HEK293 (cell line): ENCODE data around the gene OGFOD1.

Experiments
- CTCF ChIA-PET: fragments of 350-600 bp; formaldehyde crosslinking; extraction: SDS; loops from one replicate; lab custom pipeline; 2021; ENCODE audit warnings: antibody characterized with exemption; lab: Yijun Ruan, JAX
- POLR2A ChIA-PET: fragments of 300-600 bp; formaldehyde crosslinking; extraction: SDS; loops from one replicate; lab custom pipeline; 2020; ENCODE audit warnings: antibody characterized with exemption, inconsistent platforms; lab: Yijun Ruan, JAX
- H3K27ac ChIP-seq: fragments of 200-500 bp; sonication (Bioruptor generic); 2 replicates; pipeline ENCODE4 v1.5.1; 2014; ENCODE audit warnings: low read depth, low read length, control low read depth, inconsistent platforms; ENCODE audit errors: extremely low read depth
- H3K36me3 ChIP-seq, 2 experiments: fragments of 200-500 bp in 1 of 2; sonication (Bioruptor generic) in 1 of 2; 1 replicate in 1 of 2; 2 replicates in 1 of 2; pipeline ENCODE4 v1.5.1; 2014 to 2017; ENCODE audit warnings: inconsistent platforms in 2 of 2, low read length in 2 of 2; ENCODE audit not compliant: control insufficient read depth in 2 of 2, insufficient read depth in 1 of 2
- H3K4me1 ChIP-seq: fragments of 200-500 bp; sonication (Bioruptor generic); 2 replicates; pipeline ENCODE4 v1.5.1; 2014; ENCODE audit warnings: mild to moderate bottlenecking, low read length, inconsistent platforms; ENCODE audit not compliant: control insufficient read depth, insufficient read depth
- H3K4me3 ChIP-seq: 2 replicates; pipeline ENCODE4 v1.5.1; 2011; ENCODE audit warnings: low read depth, mild to moderate bottlenecking, control low read depth, low read length, moderate library complexity
- H3K9me3 ChIP-seq: fragments of 200-500 bp; sonication (Bioruptor generic); 2 replicates; pipeline ENCODE4 v1.5.1; 2014; ENCODE audit warnings: low read depth, low read length, inconsistent platforms; ENCODE audit not compliant: control insufficient read depth, insufficient read depth
- BCL6B ChIP-seq: fragments of 450-650 bp; formaldehyde crosslinking; IDR thresholded peaks from 2 replicates; pipeline ENCODE4 v1.5.1; 2017; ENCODE audit warnings: missing biosample characterization, missing genetic modification characterization
- GLI4 ChIP-seq: fragments of 450-650 bp; formaldehyde crosslinking; IDR thresholded peaks from 2 replicates; pipeline ENCODE4 v1.5.1; 2016; ENCODE audit warnings: missing biosample characterization, missing genetic modification characterization
- KLF9 ChIP-seq: fragments of 450-650 bp; formaldehyde crosslinking; IDR thresholded peaks from 2 replicates; pipeline ENCODE4 v1.5.1; 2016; ENCODE audit warnings: missing biosample characterization, missing genetic modification characterization, low read depth
- MEIS1 ChIP-seq: sonication (generic); formaldehyde crosslinking; IDR thresholded peaks from 2 replicates; pipeline ENCODE4 v1.8.1; 2022; ENCODE audit warnings: missing genetic modification reagents, mild to moderate bottlenecking, borderline replicate concordance
- OSR2 ChIP-seq: fragments of 450-650 bp; formaldehyde crosslinking; IDR thresholded peaks from 2 replicates; pipeline ENCODE4 v1.5.1; 2016; ENCODE audit warnings: missing biosample characterization, missing genetic modification characterization
- REPIN1 ChIP-seq: fragments of 450-650 bp; formaldehyde crosslinking; IDR thresholded peaks from 2 replicates; pipeline ENCODE4 v1.5.1; 2017; ENCODE audit warnings: missing biosample characterization, missing genetic modification characterization, low read depth
- ZBTB44 ChIP-seq: fragments of 450-650 bp; IDR thresholded peaks from 2 replicates; pipeline ENCODE4 v1.5.1; 2018; ENCODE audit warnings: missing biosample characterization, mild to moderate bottlenecking, missing genetic modification characterization
- ZBTB49 ChIP-seq: fragments of 450-650 bp; formaldehyde crosslinking; IDR thresholded peaks from 2 replicates; pipeline ENCODE4 v1.5.1; 2016; ENCODE audit warnings: missing biosample characterization, missing genetic modification characterization, low read depth
- ZNF112 ChIP-seq: fragments of 450-650 bp; formaldehyde crosslinking; IDR thresholded peaks from 2 replicates; pipeline ENCODE4 v1.5.0; 2017; ENCODE audit warnings: missing biosample characterization, missing genetic modification characterization
- ZNF169 ChIP-seq: fragments of 450-650 bp; formaldehyde crosslinking; IDR thresholded peaks from 2 replicates; pipeline ENCODE4 v1.5.1; 2016; ENCODE audit warnings: missing biosample characterization, missing genetic modification characterization
- ZNF280C ChIP-seq: fragments of 450-650 bp; formaldehyde crosslinking; IDR thresholded peaks from 2 replicates; pipeline ENCODE4 v1.5.1; 2016; ENCODE audit warnings: missing biosample characterization, missing genetic modification characterization
- ZNF280D ChIP-seq: fragments of 450-650 bp; formaldehyde crosslinking; IDR thresholded peaks from 2 replicates; pipeline ENCODE4 v1.5.1; 2016; ENCODE audit warnings: missing biosample characterization, missing genetic modification characterization
- ZNF335 ChIP-seq: fragments of 450-650 bp; formaldehyde crosslinking; conservative IDR thresholded peaks from 2 replicates; pipeline ENCODE4 v1.5.1; 2016; ENCODE audit warnings: missing biosample characterization, missing genetic modification characterization
- ZNF423 ChIP-seq: fragments of 450-650 bp; formaldehyde crosslinking; IDR thresholded peaks from 2 replicates; pipeline ENCODE4 v1.5.1; 2016; ENCODE audit warnings: missing biosample characterization, missing genetic modification characterization
- ZNF530 ChIP-seq: fragments of 450-650 bp; formaldehyde crosslinking; IDR thresholded peaks from 2 replicates; pipeline ENCODE4 v1.5.1; 2016; ENCODE audit warnings: low read depth, missing biosample characterization, missing genetic modification characterization
- ZNF629 ChIP-seq: fragments of 450-650 bp; formaldehyde crosslinking; IDR thresholded peaks from 2 replicates; pipeline ENCODE4 v1.5.1; 2017; ENCODE audit warnings: missing biosample characterization, missing genetic modification characterization
- ZNF792 ChIP-seq: fragments of 450-650 bp; formaldehyde crosslinking; IDR thresholded peaks from 2 replicates; pipeline ENCODE4 v1.5.1; 2016; ENCODE audit warnings: missing biosample characterization, missing genetic modification characterization
- ZNF837 ChIP-seq: fragments of 450-650 bp; formaldehyde crosslinking; IDR thresholded peaks from 2 replicates; pipeline ENCODE4 v1.5.1; 2016; ENCODE audit warnings: missing biosample characterization, missing genetic modification characterization
- TF ChIP-seq, protein P1 (sequence below): fragments of 450-650 bp; formaldehyde crosslinking; IDR thresholded peaks from 2 replicates; pipeline ENCODE4 v1.5.1; 2016; ENCODE audit warnings: missing biosample characterization, missing genetic modification characterization
- TF ChIP-seq, protein P2 (sequence below): fragments of 450-650 bp; formaldehyde crosslinking; IDR thresholded peaks from 2 replicates; pipeline ENCODE4 v1.5.1; 2016; ENCODE audit warnings: missing biosample characterization, missing genetic modification characterization
- TF ChIP-seq, protein P3 (sequence below): fragments of 450-650 bp; formaldehyde crosslinking; IDR thresholded peaks from 2 replicates; pipeline ENCODE4 v1.5.1; 2016; ENCODE audit warnings: missing biosample characterization, missing genetic modification characterization

The OGFOD1 gene

GRCh38 chr16:56469748-56470147 is 18.4 kb downstream of the OGFOD1 start:
- Histone ChIP-seq H3K27ac (no peak overlapping the region), H3K4me3 (no peak overlapping the region), H3K9me3 (no peaks in the 10 kb centered on the region), H3K4me1 (no peaks in the 10 kb centered on the region), H3K36me3 (peaks cover 69 to 92% of the 10 kb centered on the region in 2 experiments)
- TF ChIP-seq ZNF335: no peak
- no peak for TF ChIP-seq OSR2 (tag by site-specific recombination)
- TF ChIP-seq ZBTB44 (tag by site-specific recombination): no peak
- no peak for TF ChIP-seq ZNF112
- TF ChIP-seq, protein P1, sequence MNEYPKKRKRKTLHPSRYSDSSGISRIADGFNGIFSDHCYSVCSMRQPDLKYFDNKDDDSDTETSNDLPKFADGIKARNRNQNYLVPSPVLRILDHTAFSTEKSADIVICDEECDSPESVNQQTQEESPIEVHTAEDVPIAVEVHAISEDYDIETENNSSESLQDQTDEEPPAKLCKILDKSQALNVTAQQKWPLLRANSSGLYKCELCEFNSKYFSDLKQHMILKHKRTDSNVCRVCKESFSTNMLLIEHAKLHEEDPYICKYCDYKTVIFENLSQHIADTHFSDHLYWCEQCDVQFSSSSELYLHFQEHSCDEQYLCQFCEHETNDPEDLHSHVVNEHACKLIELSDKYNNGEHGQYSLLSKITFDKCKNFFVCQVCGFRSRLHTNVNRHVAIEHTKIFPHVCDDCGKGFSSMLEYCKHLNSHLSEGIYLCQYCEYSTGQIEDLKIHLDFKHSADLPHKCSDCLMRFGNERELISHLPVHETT (tag by site-specific recombination): no peak
- no peak for TF ChIP-seq REPIN1
- no peak for TF ChIP-seq ZNF280D (tag by site-specific recombination)
- TF ChIP-seq, protein P2, sequence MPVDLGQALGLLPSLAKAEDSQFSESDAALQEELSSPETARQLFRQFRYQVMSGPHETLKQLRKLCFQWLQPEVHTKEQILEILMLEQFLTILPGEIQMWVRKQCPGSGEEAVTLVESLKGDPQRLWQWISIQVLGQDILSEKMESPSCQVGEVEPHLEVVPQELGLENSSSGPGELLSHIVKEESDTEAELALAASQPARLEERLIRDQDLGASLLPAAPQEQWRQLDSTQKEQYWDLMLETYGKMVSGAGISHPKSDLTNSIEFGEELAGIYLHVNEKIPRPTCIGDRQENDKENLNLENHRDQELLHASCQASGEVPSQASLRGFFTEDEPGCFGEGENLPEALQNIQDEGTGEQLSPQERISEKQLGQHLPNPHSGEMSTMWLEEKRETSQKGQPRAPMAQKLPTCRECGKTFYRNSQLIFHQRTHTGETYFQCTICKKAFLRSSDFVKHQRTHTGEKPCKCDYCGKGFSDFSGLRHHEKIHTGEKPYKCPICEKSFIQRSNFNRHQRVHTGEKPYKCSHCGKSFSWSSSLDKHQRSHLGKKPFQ (tag by site-specific recombination): no peak
- TF ChIP-seq ZNF792 (tag by site-specific recombination): no peak
- TF ChIP-seq ZNF169: no peak
- no peak for TF ChIP-seq ZNF280C (tag by site-specific recombination)
- TF ChIP-seq KLF9: no peak
- TF ChIP-seq, protein P3, sequence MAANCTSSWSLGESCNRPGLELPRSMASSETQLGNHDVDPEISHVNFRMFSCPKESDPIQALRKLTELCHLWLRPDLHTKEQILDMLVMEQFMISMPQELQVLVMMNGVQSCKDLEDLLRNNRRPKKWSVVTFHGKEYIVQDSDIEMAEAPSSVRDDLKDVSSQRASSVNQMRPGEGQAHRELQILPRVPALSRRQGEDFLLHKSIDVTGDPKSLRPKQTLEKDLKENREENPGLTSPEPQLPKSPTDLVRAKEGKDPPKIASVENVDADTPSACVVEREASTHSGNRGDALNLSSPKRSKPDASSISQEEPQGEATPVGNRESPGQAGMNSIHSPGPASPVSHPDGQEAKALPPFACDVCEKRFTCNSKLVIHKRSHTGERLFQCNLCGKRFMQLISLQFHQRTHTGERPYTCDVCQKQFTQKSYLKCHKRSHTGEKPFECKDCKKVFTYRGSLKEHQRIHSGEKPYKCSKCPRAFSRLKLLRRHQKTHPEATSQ (tag by site-specific recombination): no peak
- no peak for TF ChIP-seq GLI4
- ChIA-PET POLR2A (no interaction called here), CTCF (interaction anchor here (0.6 kb wide), 1 partner anchor 1883 kb away, joined by 4 read pairs; no protein-coding TSS in a partner anchor)

- Histone ChIP-seq H3K36me3 (peaks cover 67 to 94% of the 10 kb centered on the region in 2 experiments), H3K9me3 (no peaks in the 10 kb centered on the region), H3K4me1 (no peaks in the 10 kb centered on the region), H3K27ac (no peak overlapping the region), H3K4me3 (no peak overlapping the region)
- ChIA-PET CTCF (interaction anchor here (0.6 kb wide), 1 partner anchor 1883 kb away, joined by 4 read pairs; no protein-coding TSS in a partner anchor), POLR2A (no interaction called here)
- no peak for TF ChIP-seq ZNF423
- no peak for TF ChIP-seq MEIS1 (CRISPR knock-in tag)
- no peak for TF ChIP-seq ZNF837 (tag by site-specific recombination)
- no peak for TF ChIP-seq BCL6B (tag by site-specific recombination)
- no peak for TF ChIP-seq ZNF629 (tag by site-specific recombination)
- no peak for TF ChIP-seq ZBTB49 (tag by site-specific recombination)
- no peak for TF ChIP-seq ZNF530 (tag by site-specific recombination)
Measured at GRCh38 chr16:56470232-56470631, 18.9 kb downstream of the OGFOD1 start.
